Transverse colon (tissue), 3 donors: Measurements from ENCODE around the gene SNN.

Source experiments
- CTCF ChIP-seq, 5 experiments: fragments of 200-600 bp in 3 of 5; fragments of 450-650 bp in 2 of 5; sonication (generic) in 3 of 5; IDR thresholded peaks; 1 replicate in 2 of 5; 2 replicates in 3 of 5; pipeline ENCODE4 v1.5.1; 2016 to 2017; ENCODE audit warnings: antibody characterized with exemption in 5 of 5, inconsistent platforms in 3 of 5, mild to moderate bottlenecking in 2 of 5, moderate library complexity in 1 of 5
- EP300 ChIP-seq: sonication (generic); formaldehyde crosslinking; IDR thresholded peaks from one replicate; pipeline ENCODE4 v1.6.1; 2017; ENCODE audit warnings: antibody characterized with exemption, low read depth

GRCh38 chr16:11679941-11680911 lies 12.0 kb downstream of the SNN start:
- TF ChIP-seq CTCF (IDR thresholded peaks at IDR 0.05) (no peak), EP300 (no peak)
